ENCODE results near the gene IQGAP1.

- TF ChIP-seq CTCF (IDR thresholded peaks at IDR 0.05; ENCODE audit: low read length) = no peak
- no peak for TF ChIP-seq EZH2 (IDR thresholded peaks at IDR 0.05; ENCODE audit: borderline replicate concordance, low read length)
These were observed 20.5 kb upstream of the IQGAP1 start for GRCh38 chr15:90367576-90367975.

All from OCI-LY1 (cell line).